IMR-90 (cell line): ENCODE data around the gene ZCCHC24. TPM values are rescaled to one million over a fixed set of nuclear protein-coding genes. Genes with fewer than 3 reads are reported as not detected.

Experiments used
- ATAC-seq: fragments of 200-7000 bp; cut with Tn5 transposase; 2 replicates; pipeline ENCODE4 v1.9.1; 2020; ENCODE audit warnings: low read depth, mild to moderate bottlenecking, moderate library complexity
- BruUV-seq: library from RNA; stranded (reverse); fragments of 400-500 nt; replicated peaks from 2 replicates; lab custom pipeline; 2021; lab: Mats Ljungman, UMichigan
- CTCF ChIA-PET: fragments of 300-600 bp; formaldehyde crosslinking; extraction: SDS; loops from one replicate; lab custom pipeline; 2021; ENCODE audit warnings: antibody characterized with exemption; lab: Yijun Ruan, JAX
- POLR2A ChIA-PET: fragments of 300-600 bp; sonication (Branson Sonifier 250); formaldehyde crosslinking; loops from one replicate; lab custom pipeline; 2022; ENCODE audit warnings: antibody characterized with exemption; ENCODE audit not compliant: unreplicated experiment; lab: Charles Lee
- DNase-seq: peaks from one replicate; pipeline ENCODE4 v3.0.0; 2013
- H2AFZ ChIP-seq: replicated peaks from 2 replicates; pipeline ENCODE3; 2013; ENCODE audit warnings: low read length, mild to moderate bottlenecking; ENCODE audit not compliant: poor library complexity
- H2AK5ac ChIP-seq: 2 replicates; pipeline ENCODE4 v1.6.1; 2013; ENCODE audit warnings: low read depth, low read length, inconsistent platforms
- H2AK9ac ChIP-seq: replicated peaks from 2 replicates; pipeline ENCODE3; 2013; ENCODE audit warnings: mild to moderate bottlenecking, low read depth, low read length, moderate library complexity; ENCODE audit not compliant: poor library complexity
- H2BK120ac ChIP-seq: 2 replicates; pipeline ENCODE4 v1.6.1; 2013; ENCODE audit warnings: low read depth, low read length, inconsistent platforms
- H2BK15ac ChIP-seq: 3 replicates; pipeline ENCODE4 v1.6.1; 2013; ENCODE audit warnings: low read depth, low read length, inconsistent platforms
- H2BK20ac ChIP-seq: 2 replicates; pipeline ENCODE4 v1.6.1; 2013; ENCODE audit warnings: low read depth, mild to moderate bottlenecking, inconsistent platforms, low read length, moderate library complexity
- H2BK5ac ChIP-seq: 2 replicates; pipeline ENCODE4 v1.6.1; 2013; ENCODE audit warnings: mild to moderate bottlenecking, low read depth, low read length, inconsistent platforms; ENCODE audit not compliant: poor library complexity, severe bottlenecking
- H3K14ac ChIP-seq: replicated peaks from 2 replicates; pipeline ENCODE4 v1.6.1; 2013; ENCODE audit warnings: low read depth, low read length, inconsistent platforms
- H3K18ac ChIP-seq: 2 replicates; pipeline ENCODE4 v1.6.1; 2013; ENCODE audit warnings: low read depth, low read length, control low read depth
- H3K23ac ChIP-seq: 2 replicates; pipeline ENCODE4 v1.6.1; 2013; ENCODE audit warnings: low read depth, low read length, inconsistent platforms
- H3K27ac ChIP-seq: 2 replicates; pipeline ENCODE4 v1.5.1; 2013; ENCODE audit warnings: mild to moderate bottlenecking, control low read depth, low read length; ENCODE audit not compliant: insufficient read depth
- H3K27me3 ChIP-seq: 2 replicates; pipeline ENCODE4 v1.6.1; 2013; ENCODE audit warnings: low read length; ENCODE audit not compliant: control insufficient read depth, insufficient read depth
- H3K36me3 ChIP-seq: 2 replicates; pipeline ENCODE4 v1.6.1; 2013; ENCODE audit warnings: low read length, mixed read lengths; ENCODE audit not compliant: control insufficient read depth, insufficient read depth
- H3K4ac ChIP-seq: 2 replicates; pipeline ENCODE4 v1.6.1; 2013; ENCODE audit warnings: low read depth, low read length, inconsistent platforms
- H3K4me1 ChIP-seq: 2 replicates; pipeline ENCODE4 v1.6.1; 2013; ENCODE audit warnings: low read length, mixed read lengths; ENCODE audit not compliant: control insufficient read depth, insufficient read depth
- H3K4me2 ChIP-seq: 2 replicates; pipeline ENCODE4 v1.6.1; 2013; ENCODE audit warnings: low read depth, mild to moderate bottlenecking, control low read depth, low read length, moderate library complexity
- H3K4me3 ChIP-seq: 2 replicates; pipeline ENCODE4 v1.5.1; 2013; ENCODE audit warnings: low read depth, mild to moderate bottlenecking, control low read depth, low read length, moderate library complexity; ENCODE audit not compliant: insufficient read depth
- H3K56ac ChIP-seq: 2 replicates; pipeline ENCODE4 v1.6.1; 2013; ENCODE audit warnings: low read length, inconsistent platforms; ENCODE audit not compliant: insufficient read depth; ENCODE audit errors: extremely low read depth
- H3K79me1 ChIP-seq, 2 experiments: 2 replicates each; pipeline ENCODE4 v1.6.1; 2013; ENCODE audit warnings: low read length in 2 of 2, inconsistent platforms in 1 of 2, low read depth in 1 of 2
- H3K9ac ChIP-seq: 2 replicates; pipeline ENCODE4 v1.6.1; 2013; ENCODE audit warnings: low read depth, low read length, control low read depth
- H3K9me1 ChIP-seq: 2 replicates; pipeline ENCODE4 v1.6.1; 2013; ENCODE audit warnings: low read length, inconsistent platforms; ENCODE audit not compliant: insufficient read depth
- H3K9me3 ChIP-seq: 2 replicates; pipeline ENCODE4 v1.6.1; 2013; ENCODE audit warnings: low read length; ENCODE audit not compliant: control insufficient read depth, insufficient read depth
- H4K20me1 ChIP-seq: 2 replicates; pipeline ENCODE4 v1.6.1; 2013; ENCODE audit warnings: low read length, inconsistent platforms; ENCODE audit not compliant: insufficient read depth
- H4K5ac ChIP-seq: 2 replicates; pipeline ENCODE4 v1.6.1; 2013; ENCODE audit warnings: mild to moderate bottlenecking, low read depth, low read length, control low read depth
- H4K8ac ChIP-seq, 2 experiments: 2 replicates each; pipeline ENCODE4 v1.6.1; 2013; ENCODE audit warnings: low read depth in 2 of 2, low read length in 2 of 2, control low read depth in 1 of 2, inconsistent platforms in 1 of 2
- H4K91ac ChIP-seq: 2 replicates; pipeline ENCODE4 v1.6.1; 2013; ENCODE audit warnings: low read depth, low read length, inconsistent platforms; ENCODE audit not compliant: insufficient read depth
- whole genome bisulfite sequencing, 2 experiments: methylation state at CpG; one replicate each; pipeline versions ENCODE4 v1.1.5 to v1.1.7; 2013; ENCODE audit warnings: missing lambda C conversion rate in 2 of 2; ENCODE audit not compliant: insufficient read length in 1 of 2; ENCODE audit errors: extremely low coverage in 2 of 2; 5-methylcytosine and 5-hydroxymethylcytosine counted together
- dilution Hi-C: fragments of 300-500 bp; cut with HindIII; formaldehyde crosslinking; loops from one replicate; pipeline ENCODE4 v1.14.3; 2018; ENCODE audit warnings: low sequenced_read_pairs; ENCODE audit not compliant: unreplicated experiment
- in situ Hi-C: fragments of 300-500 bp; cut with MboI; formaldehyde crosslinking; loops from 3 replicates; pipeline ENCODE4 v1.14.3; 2019; ENCODE audit warnings: low sequenced_read_pairs, inconsistent platforms, mixed read lengths
- intact Hi-C: fragments of 100-400 bp; cut with micrococcal nuclease; formaldehyde crosslinking; loops from 2 replicates; pipeline ENCODE4 v1.10.0; 2022
- polyA plus RNA-seq, 3 experiments: library from polyadenylated mRNA; depleted of rRNA; stranded (reverse); fragments of >200 nt; gene quantifications; 2 replicates each; pipeline ENCODE4 v1.2.3, GENCODE V29; 2012; ENCODE audit warnings: low replicate concordance in 1 of 3
- total RNA-seq: library from RNA; depleted of rRNA; stranded (reverse); fragments of >200 nt; gene quantifications from 2 replicates; pipeline ENCODE4 v1.2.3, GENCODE V29; 2012
- TF ChIP-seq, protein P1 (sequence below): fragments of 150-350 bp; IDR thresholded peaks from 2 replicates; pipeline ENCODE4 v1.6.1; 2016; ENCODE audit warnings: low read depth, mild to moderate bottlenecking, low read length, moderate library complexity, borderline replicate concordance
- TF ChIP-seq, protein P2 (sequence below): fragments of 150-350 bp; IDR thresholded peaks from 2 replicates; pipeline ENCODE4 v1.6.1; 2017; ENCODE audit warnings: mild to moderate bottlenecking, antibody characterized with exemption, low read length, low read depth

Gene ZCCHC24
- total and polyA plus RNA-seq, 2 of the 4 experiments (the other 2 are of a cell fraction), result 15.1 to 25.9 TPM

GRCh38 chr10:79418886-79419595 lies 26.4 kb downstream of the ZCCHC24 start:
- Histone ChIP-seq H3K14ac (no peak overlapping the region), H2AK9ac (no peak overlapping the region), H3K36me3 (peaks cover 58% of the 10 kb centered on the region), H2BK120ac (no peak overlapping the region), H2BK20ac (no peak overlapping the region), H3K4me3 (no peak overlapping the region), H3K4me1 (peaks cover 32% of the 10 kb centered on the region), H2BK5ac (no peak overlapping the region), H3K27ac (no peak overlapping the region), H3K4ac (no peak overlapping the region), H3K79me1 (peaks cover 55 to 91% of the 10 kb centered on the region in 2 experiments), H4K5ac (no peak overlapping the region), H4K8ac (no peak overlapping the region), H4K91ac (no peak overlapping the region), H3K27me3 (no peaks in the 10 kb centered on the region), H4K20me1 (peaks cover 30% of the 10 kb centered on the region), H2AFZ (no peak overlapping the region), H3K18ac (no peak overlapping the region), H2BK15ac (no peak overlapping the region), H3K23ac (no peak overlapping the region), H3K4me2 (no peak overlapping the region), H3K9me3 (no peaks in the 10 kb centered on the region), H2AK5ac (no peak overlapping the region), H3K56ac (no peak overlapping the region), H3K9me1 (peaks cover 31% of the 10 kb centered on the region), H3K9ac (no peak overlapping the region)
- dilution Hi-C loops (no loop called here), in situ Hi-C loops (no loop called here), intact Hi-C loops (no loop called here)
- WGBS, 2 experiments, result 100% methylated on average over 6 of the region's 13 CpGs; no CpG with 5 or more reads in 1 of the 2 experiments
- CTCF ChIA-PET, result interaction anchor here (0.6 kb wide), 2 partner anchors 44 to 715 kb away, joined by 4 to 5 read pairs; no protein-coding TSS in a partner anchor
- POLR2A ChIA-PET, result no interaction called here
- ATAC-seq, result no peak
- no peak for DNase-seq
- BruUV-seq, result no TSS peak
- TF ChIP-seq, protein P1, sequence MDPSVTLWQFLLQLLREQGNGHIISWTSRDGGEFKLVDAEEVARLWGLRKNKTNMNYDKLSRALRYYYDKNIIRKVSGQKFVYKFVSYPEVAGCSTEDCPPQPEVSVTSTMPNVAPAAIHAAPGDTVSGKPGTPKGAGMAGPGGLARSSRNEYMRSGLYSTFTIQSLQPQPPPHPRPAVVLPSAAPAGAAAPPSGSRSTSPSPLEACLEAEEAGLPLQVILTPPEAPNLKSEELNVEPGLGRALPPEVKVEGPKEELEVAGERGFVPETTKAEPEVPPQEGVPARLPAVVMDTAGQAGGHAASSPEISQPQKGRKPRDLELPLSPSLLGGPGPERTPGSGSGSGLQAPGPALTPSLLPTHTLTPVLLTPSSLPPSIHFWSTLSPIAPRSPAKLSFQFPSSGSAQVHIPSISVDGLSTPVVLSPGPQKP, result no peak
- TF ChIP-seq, protein P2, sequence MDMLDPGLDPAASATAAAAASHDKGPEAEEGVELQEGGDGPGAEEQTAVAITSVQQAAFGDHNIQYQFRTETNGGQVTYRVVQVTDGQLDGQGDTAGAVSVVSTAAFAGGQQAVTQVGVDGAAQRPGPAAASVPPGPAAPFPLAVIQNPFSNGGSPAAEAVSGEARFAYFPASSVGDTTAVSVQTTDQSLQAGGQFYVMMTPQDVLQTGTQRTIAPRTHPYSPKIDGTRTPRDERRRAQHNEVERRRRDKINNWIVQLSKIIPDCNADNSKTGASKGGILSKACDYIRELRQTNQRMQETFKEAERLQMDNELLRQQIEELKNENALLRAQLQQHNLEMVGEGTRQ, result no peak
